ENCODE results near the gene ELANE.

DNA sequence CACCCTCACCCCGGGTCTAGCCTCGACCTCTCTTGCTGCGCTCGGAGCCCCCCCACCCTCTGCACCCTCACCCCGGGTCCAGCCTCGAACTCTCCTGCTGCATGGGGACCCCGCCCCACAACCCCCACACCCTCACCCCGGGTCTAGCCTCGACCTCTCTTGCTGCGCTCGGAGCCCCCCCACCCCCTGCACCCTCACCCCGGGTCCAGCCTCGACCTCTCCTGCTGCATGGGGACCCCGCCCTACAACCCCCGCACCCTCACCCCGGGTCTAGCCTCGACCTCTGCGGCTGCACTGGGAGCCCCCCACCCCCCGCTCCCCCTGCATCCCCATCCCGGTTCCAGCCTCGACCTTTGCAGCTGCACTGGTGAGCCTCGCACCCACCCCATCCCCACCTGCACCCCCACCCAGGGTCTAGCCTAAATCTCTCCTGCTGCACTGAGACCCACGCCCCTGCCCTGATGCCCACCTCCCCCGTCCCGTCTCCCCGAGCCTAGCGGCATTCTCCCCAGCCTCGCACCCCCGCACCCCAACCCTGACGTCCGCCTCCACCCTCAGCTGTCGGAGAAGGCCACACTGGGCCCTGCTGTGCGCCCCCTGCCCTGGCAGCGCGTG is 9.1 kb downstream of the ELANE start:
- TF ChIP-seq POLR2A (IDR thresholded peaks at IDR 0.05), result no peak
- TF ChIP-seq, protein P1, sequence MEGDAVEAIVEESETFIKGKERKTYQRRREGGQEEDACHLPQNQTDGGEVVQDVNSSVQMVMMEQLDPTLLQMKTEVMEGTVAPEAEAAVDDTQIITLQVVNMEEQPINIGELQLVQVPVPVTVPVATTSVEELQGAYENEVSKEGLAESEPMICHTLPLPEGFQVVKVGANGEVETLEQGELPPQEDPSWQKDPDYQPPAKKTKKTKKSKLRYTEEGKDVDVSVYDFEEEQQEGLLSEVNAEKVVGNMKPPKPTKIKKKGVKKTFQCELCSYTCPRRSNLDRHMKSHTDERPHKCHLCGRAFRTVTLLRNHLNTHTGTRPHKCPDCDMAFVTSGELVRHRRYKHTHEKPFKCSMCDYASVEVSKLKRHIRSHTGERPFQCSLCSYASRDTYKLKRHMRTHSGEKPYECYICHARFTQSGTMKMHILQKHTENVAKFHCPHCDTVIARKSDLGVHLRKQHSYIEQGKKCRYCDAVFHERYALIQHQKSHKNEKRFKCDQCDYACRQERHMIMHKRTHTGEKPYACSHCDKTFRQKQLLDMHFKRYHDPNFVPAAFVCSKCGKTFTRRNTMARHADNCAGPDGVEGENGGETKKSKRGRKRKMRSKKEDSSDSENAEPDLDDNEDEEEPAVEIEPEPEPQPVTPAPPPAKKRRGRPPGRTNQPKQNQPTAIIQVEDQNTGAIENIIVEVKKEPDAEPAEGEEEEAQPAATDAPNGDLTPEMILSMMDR (IDR thresholded peaks at IDR 0.05), result no peak
